Uterus (tissue), 4 donors: ENCODE measurements around the gene CD226. TPM values are rescaled to one million over a fixed set of nuclear protein-coding genes. Genes with fewer than 3 reads are reported as not detected.

ENCODE experiments used
- DNase-seq, 2 donors: peaks; one replicate each; pipeline ENCODE4 v3.0.0-alpha.2; 2019 to 2020
- H3K27ac ChIP-seq, 2 donors: fragments of 200-600 bp; sonication (generic); 1 replicate in 1 of 2; 2 replicates in 1 of 2; pipeline ENCODE4 v1.5.1; 2016 to 2018
- H3K27me3 ChIP-seq, 2 donors: fragments of 200-600 bp; sonication (generic); one replicate each; pipeline ENCODE4 v1.5.1; 2018 to 2019; ENCODE audit warnings: control low read depth in 1 of 2
- H3K36me3 ChIP-seq, 2 donors: fragments of 200-600 bp; sonication (generic); one replicate each; pipeline ENCODE4 v1.5.1; 2019; ENCODE audit warnings: control low read depth in 1 of 2
- H3K4me1 ChIP-seq, 2 donors: fragments of 200-600 bp; sonication (generic); one replicate each; pipeline ENCODE4 v1.5.1; 2018 to 2019; ENCODE audit warnings: control low read depth in 1 of 2
- H3K4me3 ChIP-seq, 2 donors: fragments of 200-600 bp; sonication (generic); 1 replicate in 1 of 2; 2 replicates in 1 of 2; pipeline ENCODE4 v1.5.1; 2018 to 2019; ENCODE audit warnings: mild to moderate bottlenecking in 1 of 2
- H3K9me3 ChIP-seq, 2 donors: fragments of 200-600 bp; sonication (generic); one replicate each; pipeline ENCODE4 v1.5.1; 2019; ENCODE audit warnings: control low read depth in 1 of 2
- CTCF ChIP-seq, 4 experiments: fragments of 200-600 bp in 2 of 4; fragments of 450-650 bp in 2 of 4; sonication (generic) in 2 of 4; IDR thresholded peaks; one replicate each; pipeline ENCODE4 v1.5.1; 2016 to 2019; ENCODE audit warnings: antibody characterized with exemption in 4 of 4, mild to moderate bottlenecking in 2 of 4, moderate library complexity in 1 of 4
- POLR2A ChIP-seq, 2 donors: fragments of 450-650 bp; IDR thresholded peaks; one replicate each; pipeline ENCODE4 v1.6.1; 2016; ENCODE audit warnings: antibody characterized with exemption in 2 of 2, mild to moderate bottlenecking in 1 of 2, moderate library complexity in 1 of 2
- intact Hi-C: fragments of 100-400 bp; cut with DNase I; formaldehyde crosslinking; loops from one replicate; pipeline ENCODE4 v1.15.1; 2023; ENCODE audit warnings: low total_unique reads
- total RNA-seq, 4 donors: library from RNA; depleted of rRNA in 3 of 4; stranded (reverse); fragments of >200 nt in 3 of 4; gene quantifications; one replicate each; pipeline versions ENCODE4 v1.1.0 to v1.2.4, GENCODE V29; 2014 to 2023
- donor health status: DM: yes; HTN: yes; CAD: no.

The CD226 gene
- total RNA-seq, 4 donors from 2014 or later = 0.59 to 5.5 (median 2.9) TPM; not detected in 1

GRCh38 chr18:69987870-69988269 is 40.2 kb upstream of the CD226 start:
- Histone ChIP-seq H3K4me3 (no peak overlapping the region), H3K36me3 (no peaks in the 10 kb centered on the region), H3K9me3 (no peaks in the 10 kb centered on the region), H3K27me3 (no peaks in the 10 kb centered on the region), H3K27ac (no peak overlapping the region), H3K4me1 (no peaks in the 10 kb centered on the region)
- TF ChIP-seq POLR2A (IDR thresholded peaks at IDR 0.05) (no peak), CTCF (IDR thresholded peaks at IDR 0.05) (no peak)
- DNase-seq = no peak
- intact Hi-C loops = no loop called here

GRCh38 chr18:69985239-69985638 is 37.6 kb upstream of the CD226 start:
- intact Hi-C loops = no loop called here
- no peak overlapping the region for H3K27ac ChIP-seq
- H3K36me3 ChIP-seq = no peaks in the 10 kb centered on the region

GRCh38 chr18:69982417-69982816 is 34.7 kb upstream of the CD226 start:
- intact Hi-C loops = no loop called here

More at GRCh38 chr18:69985239-69985638, 37.6 kb upstream of the CD226 start:
- Histone ChIP-seq H3K9me3 (no peaks in the 10 kb centered on the region), H3K4me3 (no peak overlapping the region), H3K4me1 (no peaks in the 10 kb centered on the region), H3K27me3 (no peaks in the 10 kb centered on the region)
- TF ChIP-seq CTCF (IDR thresholded peaks at IDR 0.05) (no peak), POLR2A (IDR thresholded peaks at IDR 0.05) (no peak)
- no peak for DNase-seq

GRCh38 chr18:69981948-69982347 is 34.3 kb upstream of the CD226 start:
- intact Hi-C loops = no loop called here
- TF ChIP-seq POLR2A (IDR thresholded peaks at IDR 0.05) (no peak), CTCF (IDR thresholded peaks at IDR 0.05) (no peak)
- Histone ChIP-seq H3K27ac (no peak overlapping the region), H3K36me3 (no peaks in the 10 kb centered on the region), H3K4me3 (no peak overlapping the region), H3K27me3 (no peaks in the 10 kb centered on the region), H3K9me3 (no peaks in the 10 kb centered on the region), H3K4me1 (no peaks in the 10 kb centered on the region)
- no peak for DNase-seq

More at GRCh38 chr18:69982417-69982816, 34.7 kb upstream of the CD226 start:
- no peak for DNase-seq
- no peak overlapping the region for H3K4me3 ChIP-seq
- H3K9me3 ChIP-seq = no peaks in the 10 kb centered on the region
- H3K27me3 ChIP-seq = no peaks in the 10 kb centered on the region
- H3K36me3 ChIP-seq = no peaks in the 10 kb centered on the region
- H3K27ac ChIP-seq = no peak overlapping the region
- H3K4me1 ChIP-seq = no peaks in the 10 kb centered on the region
- TF ChIP-seq CTCF (IDR thresholded peaks at IDR 0.05) (no peak), POLR2A (IDR thresholded peaks at IDR 0.05) (no peak)

GRCh38 chr18:69980982-69981804 is 33.5 kb upstream of the CD226 start:
- H3K4me3 ChIP-seq = no peak overlapping the region
- H3K27ac ChIP-seq = no peak overlapping the region
- H3K9me3 ChIP-seq = peaks cover 0 to 5% of the 10 kb centered on the region in 2 donors
- no peaks in the 10 kb centered on the region for H3K36me3 ChIP-seq
- no peak for TF ChIP-seq POLR2A (IDR thresholded peaks at IDR 0.05)
- TF ChIP-seq CTCF (IDR thresholded peaks at IDR 0.05) = no peak
- H3K4me1 ChIP-seq = no peaks in the 10 kb centered on the region
- intact Hi-C loops = no loop called here
- no peak for DNase-seq
- H3K27me3 ChIP-seq = no peaks in the 10 kb centered on the region
